GM12878 (cell line): ENCODE data around the gene DNAJC11. TPM values are rescaled to one million over a fixed set of nuclear protein-coding genes. Genes with fewer than 3 reads are reported as not detected.

Experiments
- ATAC-seq: fragments of 200-7000 bp; cut with Tn5 transposase; 3 replicates; pipeline ENCODE4 v1.9.1; 2020; ENCODE audit warnings: mild to moderate bottlenecking, moderate library complexity
- BruUV-seq: library from RNA; stranded (reverse); fragments of 400-500 nt; replicated peaks from 2 replicates; lab custom pipeline; 2021; lab: Mats Ljungman, UMichigan
- CTCF ChIA-PET: fragments of 300-600 bp; sonication (Branson Sonifier 250); formaldehyde crosslinking; extraction: SDS; loops from one replicate; lab custom pipeline; 2021; ENCODE audit warnings: inconsistent platforms; lab: Yijun Ruan, JAX
- POLR2A ChIA-PET: fragments of 350-600 bp; formaldehyde crosslinking; extraction: SDS; loops from one replicate; lab custom pipeline; 2021; ENCODE audit warnings: inconsistent platforms; lab: Charles Lee
- RAD21 ChIA-PET: fragments of 300-600 bp; sonication (Branson Sonifier 250); formaldehyde crosslinking; loops from one replicate; lab custom pipeline; 2023; ENCODE audit warnings: antibody characterized with exemption; ENCODE audit not compliant: unreplicated experiment; lab: Charles Lee
- SMC1A ChIA-PET: fragments of 300-600 bp; sonication (Branson Sonifier 250); formaldehyde crosslinking; loops from one replicate; lab custom pipeline; 2023; ENCODE audit not compliant: unreplicated experiment, uncharacterized antibody; lab: Charles Lee
- DNase-seq: peaks from one replicate; pipeline ENCODE4 v3.0.0-alpha.2; 2011; ENCODE audit warnings: low read depth, low spot score
- FAIRE-seq: peaks from 3 replicates; lab custom pipeline; 2011; peaks lifted over from hg19 to GRCh38; lab: Jason Lieb, UNC
- H2AFZ ChIP-seq: 2 replicates; pipeline ENCODE4 v1.6.0; 2011; ENCODE audit warnings: low read depth, low read length, control low read depth; ENCODE audit not compliant: control insufficient read depth
- H3K27ac ChIP-seq: 2 replicates; pipeline ENCODE4 v1.5.1; 2011; ENCODE audit warnings: control low read depth; ENCODE audit not compliant: control insufficient read depth, insufficient read depth
- H3K27me3 ChIP-seq, 2 experiments: replicated peaks in 1 of 2; 2 replicates each; pipeline versions ENCODE4 v1.6.0 to v1.6.1; 2011; ENCODE audit warnings: low read length in 1 of 2; ENCODE audit not compliant: control insufficient read depth in 2 of 2, insufficient read depth in 2 of 2
- H3K36me3 ChIP-seq, 2 experiments: 2 replicates each; pipeline ENCODE4 v1.5.1; 2011; ENCODE audit warnings: low read length in 1 of 2; ENCODE audit not compliant: control insufficient read depth in 2 of 2, insufficient read depth in 2 of 2
- H3K4me1 ChIP-seq: 2 replicates; pipeline ENCODE4 v1.6.1; 2011; ENCODE audit warnings: mild to moderate bottlenecking, low read length, moderate library complexity, mixed read lengths; ENCODE audit not compliant: control insufficient read depth, insufficient read depth
- H3K4me2 ChIP-seq: 2 replicates; pipeline ENCODE4 v1.6.0; 2011; ENCODE audit warnings: control low read depth; ENCODE audit not compliant: control insufficient read depth, insufficient read depth
- H3K4me3 ChIP-seq: fragments of 200-600 bp; sonication (generic); 2 replicates; pipeline ENCODE4 v1.5.1; 2016
- H3K79me2 ChIP-seq: 2 replicates; pipeline ENCODE4 v1.6.0; 2011; ENCODE audit warnings: low read length; ENCODE audit not compliant: control insufficient read depth, insufficient read depth
- H3K9ac ChIP-seq: 2 replicates; pipeline ENCODE4 v1.8.0; 2011; ENCODE audit warnings: low read length, control low read depth, mixed read lengths; ENCODE audit not compliant: control insufficient read depth, insufficient read depth
- H3K9me3 ChIP-seq: replicated peaks from 3 replicates; pipeline ENCODE4 v1.5.1; 2011; ENCODE audit warnings: mild to moderate bottlenecking, low read length; ENCODE audit not compliant: control insufficient read depth, insufficient read depth
- H4K20me1 ChIP-seq: 2 replicates; pipeline ENCODE4 v1.6.0; 2011; ENCODE audit not compliant: control insufficient read depth, insufficient read depth
- ATF3 ChIP-seq: IDR thresholded peaks from 2 replicates; pipeline ENCODE4 v1.6.1; 2011; ENCODE audit warnings: low read depth, mild to moderate bottlenecking, low read length, moderate library complexity, borderline replicate concordance; ENCODE audit errors: extremely low read depth
- BMI1 ChIP-seq: fragments of 450-650 bp; IDR thresholded peaks from 2 replicates; pipeline ENCODE4 v1.6.1; 2016; ENCODE audit warnings: mild to moderate bottlenecking, moderate library complexity, borderline replicate concordance
- CBFB ChIP-seq: IDR thresholded peaks from 2 replicates; pipeline ENCODE4 v1.6.1; 2016; ENCODE audit warnings: antibody characterized with exemption, low read depth
- EZH2 ChIP-seq: IDR thresholded peaks from 2 replicates; pipeline ENCODE4 v1.6.1; 2012; ENCODE audit warnings: low read depth, mild to moderate bottlenecking, control low read depth, inconsistent platforms, low read length, borderline replicate concordance; ENCODE audit not compliant: control insufficient read depth
- GATAD2B ChIP-seq: fragments of 450-650 bp; conservative IDR thresholded peaks from 2 replicates; pipeline ENCODE4 v1.6.1; 2017; ENCODE audit warnings: low read depth, mild to moderate bottlenecking, moderate library complexity
- HDAC2 ChIP-seq: fragments of 200-600 bp; sonication (generic); IDR thresholded peaks from 2 replicates; pipeline ENCODE4 v1.6.1; 2017
- MEF2A ChIP-seq: IDR thresholded peaks from 2 replicates; pipeline ENCODE4 v1.6.1; 2011; ENCODE audit warnings: low read depth, mild to moderate bottlenecking, low read length, moderate library complexity; ENCODE audit not compliant: insufficient read depth
- MTA3 ChIP-seq: IDR thresholded peaks from 2 replicates; pipeline ENCODE4 v1.6.1; 2012; ENCODE audit warnings: low read length, inconsistent platforms, borderline replicate concordance
- NR2C1 ChIP-seq: fragments of 450-650 bp; IDR thresholded peaks from 2 replicates; pipeline ENCODE4 v1.6.1; 2017; ENCODE audit warnings: antibody characterized with exemption, mild to moderate bottlenecking, moderate library complexity
- PBX3 ChIP-seq: IDR thresholded peaks from 2 replicates; pipeline ENCODE4 v1.6.1; 2011; ENCODE audit warnings: mild to moderate bottlenecking, low read depth, low read length, moderate library complexity; ENCODE audit not compliant: insufficient replicate concordance
- POU2F2 ChIP-seq: IDR thresholded peaks from 3 replicates; pipeline ENCODE4 v1.6.1; 2011; ENCODE audit warnings: low read depth, mild to moderate bottlenecking, low read length, borderline replicate concordance
- RAD21 ChIP-seq: IDR thresholded peaks from 2 replicates; pipeline ENCODE4 v1.6.1; 2011; ENCODE audit warnings: mild to moderate bottlenecking, low read depth, low read length, moderate library complexity; ENCODE audit not compliant: insufficient read depth
- RB1 ChIP-seq: fragments of 450-650 bp; formaldehyde crosslinking; IDR thresholded peaks from 2 replicates; pipeline ENCODE4 v1.6.1; 2017; ENCODE audit warnings: mild to moderate bottlenecking, borderline replicate concordance
- RUNX3 ChIP-seq: IDR thresholded peaks from 2 replicates; pipeline ENCODE4 v1.6.1; 2012; ENCODE audit warnings: low read length, inconsistent platforms
- SMAD1 ChIP-seq: fragments of 450-650 bp; IDR thresholded peaks from 2 replicates; pipeline ENCODE4 v1.6.1; 2018; ENCODE audit warnings: mild to moderate bottlenecking, low read depth; ENCODE audit not compliant: partially characterized antibody
- TBL1XR1 ChIP-seq: IDR thresholded peaks from 2 replicates; pipeline ENCODE4 v1.6.1; 2012; ENCODE audit warnings: low read depth, low read length, improper control_type of control experiment
- WRNIP1 ChIP-seq: IDR thresholded peaks from 2 replicates; pipeline ENCODE4 v1.6.1; 2011; ENCODE audit warnings: low read depth, low read length, improper control_type of control experiment, borderline replicate concordance
- ZNF217 ChIP-seq: fragments of 450-650 bp; IDR thresholded peaks from 2 replicates; pipeline ENCODE4 v1.6.1; 2017; ENCODE audit warnings: antibody characterized with exemption, mild to moderate bottlenecking
- ZZZ3 ChIP-seq: IDR thresholded peaks from 2 replicates; pipeline ENCODE4 v1.6.1; 2011; ENCODE audit warnings: low read depth; ENCODE audit not compliant: control insufficient read depth, insufficient read length
- WGBS: methylation state at CpG from one replicate; pipeline ENCODE4 v1.1.6; 2016; ENCODE audit warnings: low lambda C conversion rate; ENCODE audit not compliant: insufficient replicate concordance, insufficient coverage; ENCODE audit errors: missing lambda C conversion rate; 5-methylcytosine and 5-hydroxymethylcytosine counted together
- in situ Hi-C: fragments of 300-500 bp; cut with MboI; formaldehyde crosslinking; loops from 9 replicates; pipeline ENCODE4 v1.14.3; 2018; ENCODE audit warnings: mixed read lengths
- intact Hi-C: fragments of 100-400 bp; cut with micrococcal nuclease; formaldehyde crosslinking; loops from one replicate; pipeline ENCODE4 v1.14.2; 2022; ENCODE audit not compliant: unreplicated experiment
- polyA plus RNA-seq, 11 experiments: library from polyadenylated mRNA; depleted of rRNA in 4 of 11; unstranded in 6 of 11; stranded (reverse) in 5 of 11; fragments of >200 nt; fragmentation: Nextera tagmentation in 4 of 11; fragmentation: Illumina TruSeq in 1 of 11; extraction: Ambion mirVana in 4 of 11; extraction: Trizol in 1 of 11; gene quantifications; 1 replicate in 1 of 11; 2 replicates in 10 of 11; pipeline versions ENCODE4 v1.2.1 to v1.2.3, GENCODE V29; 2011 to 2016; ENCODE audit warnings: inconsistent platforms in 2 of 11, missing spikeins in 2 of 11, low read depth in 1 of 11
- total RNA-seq, 4 experiments: library from RNA; depleted of rRNA in 3 of 4; stranded (reverse); fragments of >200 nt in 3 of 4; fragmentation: Illumina TruSeq in 1 of 4; extraction: Trizol in 1 of 4; gene quantifications; 2 replicates each; pipeline versions ENCODE4 v1.2.1 to v1.2.3, GENCODE V29; 2013 to 2021
- TF ChIP-seq, protein P1 (sequence below): fragments of 450-650 bp; IDR thresholded peaks from 2 replicates; pipeline ENCODE4 v1.6.1; 2018; ENCODE audit warnings: mild to moderate bottlenecking, low read depth, moderate library complexity; ENCODE audit not compliant: partially characterized antibody

Gene DNAJC11
- total and polyA plus RNA-seq, 10 of the 15 experiments (the other 5 are each of a cell fraction or from before 2014, with no cell fraction given) = 5.0 to 58.8 (median 39.5) TPM

GRCh38 chr1:6651909-6652308 is 49.7 kb downstream of the DNAJC11 start:
- ATAC-seq = no peak
- H2AFZ ChIP-seq = no peak overlapping the region
- H3K4me2 ChIP-seq = no peak overlapping the region
- in situ Hi-C loops = no loop called here
- H4K20me1 ChIP-seq = no peaks in the 10 kb centered on the region; the same call in 1 of the 2 replicates
- H3K9me3 ChIP-seq = no peaks in the 10 kb centered on the region
- BruUV-seq = no TSS peak
- no peaks in the 10 kb centered on the region for H3K79me2 ChIP-seq
- 96% methylated on average over 9 of the region's 17 CpGs for WGBS
- FAIRE-seq = no peak
- intact Hi-C loops = no loop called here
- TF ChIP-seq RB1 = no peak
- TF ChIP-seq ATF3 = no peak
- TF ChIP-seq MTA3 = no peak
- no peak for TF ChIP-seq SMAD1
- TF ChIP-seq TBL1XR1 = no peak
- TF ChIP-seq WRNIP1 = no peak
- no peak for TF ChIP-seq CBFB
- no peak for TF ChIP-seq POU2F2
- TF ChIP-seq MEF2A = no peak
- TF ChIP-seq PBX3 = no peak
- TF ChIP-seq BMI1 = no peak
- no peak for TF ChIP-seq RUNX3
- TF ChIP-seq GATAD2B = no peak
- TF ChIP-seq RAD21 = no peak
- no peak for TF ChIP-seq HDAC2
- TF ChIP-seq ZZZ3 = no peak
- TF ChIP-seq, protein P1, sequence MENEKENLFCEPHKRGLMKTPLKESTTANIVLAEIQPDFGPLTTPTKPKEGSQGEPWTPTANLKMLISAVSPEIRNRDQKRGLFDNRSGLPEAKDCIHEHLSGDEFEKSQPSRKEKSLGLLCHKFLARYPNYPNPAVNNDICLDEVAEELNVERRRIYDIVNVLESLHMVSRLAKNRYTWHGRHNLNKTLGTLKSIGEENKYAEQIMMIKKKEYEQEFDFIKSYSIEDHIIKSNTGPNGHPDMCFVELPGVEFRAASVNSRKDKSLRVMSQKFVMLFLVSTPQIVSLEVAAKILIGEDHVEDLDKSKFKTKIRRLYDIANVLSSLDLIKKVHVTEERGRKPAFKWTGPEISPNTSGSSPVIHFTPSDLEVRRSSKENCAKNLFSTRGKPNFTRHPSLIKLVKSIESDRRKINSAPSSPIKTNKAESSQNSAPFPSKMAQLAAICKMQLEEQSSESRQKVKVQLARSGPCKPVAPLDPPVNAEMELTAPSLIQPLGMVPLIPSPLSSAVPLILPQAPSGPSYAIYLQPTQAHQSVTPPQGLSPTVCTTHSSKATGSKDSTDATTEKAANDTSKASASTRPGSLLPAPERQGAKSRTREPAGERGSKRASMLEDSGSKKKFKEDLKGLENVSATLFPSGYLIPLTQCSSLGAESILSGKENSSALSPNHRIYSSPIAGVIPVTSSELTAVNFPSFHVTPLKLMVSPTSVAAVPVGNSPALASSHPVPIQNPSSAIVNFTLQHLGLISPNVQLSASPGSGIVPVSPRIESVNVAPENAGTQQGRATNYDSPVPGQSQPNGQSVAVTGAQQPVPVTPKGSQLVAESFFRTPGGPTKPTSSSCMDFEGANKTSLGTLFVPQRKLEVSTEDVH = no peak
- no peak for TF ChIP-seq ZNF217
- no peak for TF ChIP-seq NR2C1
- TF ChIP-seq EZH2 = no peak
- ChIA-PET SMC1A (no interaction called here), POLR2A (no interaction called here), RAD21 (no interaction called here), CTCF (no interaction called here)
- H3K27me3 ChIP-seq = no peaks in the 10 kb centered on the region
- H3K27ac ChIP-seq = no peak overlapping the region
- H3K9ac ChIP-seq = no peak overlapping the region
- no peaks in the 10 kb centered on the region for H3K4me1 ChIP-seq
- no peak for DNase-seq
- H3K36me3 ChIP-seq = peaks cover 20 to 28% of the 10 kb centered on the region in 2 experiments
- no peak overlapping the region for H3K4me3 ChIP-seq
